ENCODE results near the gene RENBP.

RENBP gene

DNA sequence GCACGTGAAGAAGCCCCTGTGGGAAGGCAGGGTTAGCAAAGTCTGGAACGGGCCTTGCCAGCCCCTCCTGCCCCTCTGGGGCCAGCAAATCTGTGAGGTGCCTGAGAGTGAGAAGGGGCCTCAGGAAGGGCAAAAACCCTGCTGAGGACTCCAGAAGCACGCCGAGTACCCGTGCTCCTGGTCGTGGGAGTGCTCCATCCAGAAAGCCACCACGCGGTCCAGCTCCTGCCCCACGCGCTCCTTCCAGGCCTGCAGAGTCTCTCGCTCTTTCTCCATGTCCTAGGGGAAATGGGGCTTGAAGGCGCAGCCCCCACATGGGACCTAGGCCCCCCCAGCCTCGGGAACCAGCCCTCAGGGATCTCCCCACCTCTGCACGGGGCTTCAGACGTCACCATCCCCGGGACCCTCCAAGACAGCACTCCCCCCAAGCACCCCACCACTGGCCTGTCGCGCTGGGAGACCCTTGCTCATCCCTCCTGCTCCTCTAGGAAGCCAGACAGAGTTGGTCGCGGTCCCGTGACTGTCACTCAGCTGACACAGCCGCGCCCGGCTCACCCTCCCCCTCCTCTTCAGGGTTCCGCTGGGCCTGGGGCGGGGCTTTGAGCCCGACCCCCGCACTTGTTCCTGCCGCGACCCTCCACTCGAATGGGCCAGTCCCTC, at the start of gene RENBP:
Gene RENBP, minus strand, starts transcription at position 504 of the 660 bp plus-strand sequence. Its CDS starts 33 bp downstream, at position 471.
- TF ChIP-seq, protein P1, sequence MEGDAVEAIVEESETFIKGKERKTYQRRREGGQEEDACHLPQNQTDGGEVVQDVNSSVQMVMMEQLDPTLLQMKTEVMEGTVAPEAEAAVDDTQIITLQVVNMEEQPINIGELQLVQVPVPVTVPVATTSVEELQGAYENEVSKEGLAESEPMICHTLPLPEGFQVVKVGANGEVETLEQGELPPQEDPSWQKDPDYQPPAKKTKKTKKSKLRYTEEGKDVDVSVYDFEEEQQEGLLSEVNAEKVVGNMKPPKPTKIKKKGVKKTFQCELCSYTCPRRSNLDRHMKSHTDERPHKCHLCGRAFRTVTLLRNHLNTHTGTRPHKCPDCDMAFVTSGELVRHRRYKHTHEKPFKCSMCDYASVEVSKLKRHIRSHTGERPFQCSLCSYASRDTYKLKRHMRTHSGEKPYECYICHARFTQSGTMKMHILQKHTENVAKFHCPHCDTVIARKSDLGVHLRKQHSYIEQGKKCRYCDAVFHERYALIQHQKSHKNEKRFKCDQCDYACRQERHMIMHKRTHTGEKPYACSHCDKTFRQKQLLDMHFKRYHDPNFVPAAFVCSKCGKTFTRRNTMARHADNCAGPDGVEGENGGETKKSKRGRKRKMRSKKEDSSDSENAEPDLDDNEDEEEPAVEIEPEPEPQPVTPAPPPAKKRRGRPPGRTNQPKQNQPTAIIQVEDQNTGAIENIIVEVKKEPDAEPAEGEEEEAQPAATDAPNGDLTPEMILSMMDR (conservative IDR thresholded peaks at IDR 0.05) = no peak
- peak within 1 kb of the TSS; percentile 61; the same call in 1 of the 2 replicates for H3K27ac ChIP-seq

DNA sequence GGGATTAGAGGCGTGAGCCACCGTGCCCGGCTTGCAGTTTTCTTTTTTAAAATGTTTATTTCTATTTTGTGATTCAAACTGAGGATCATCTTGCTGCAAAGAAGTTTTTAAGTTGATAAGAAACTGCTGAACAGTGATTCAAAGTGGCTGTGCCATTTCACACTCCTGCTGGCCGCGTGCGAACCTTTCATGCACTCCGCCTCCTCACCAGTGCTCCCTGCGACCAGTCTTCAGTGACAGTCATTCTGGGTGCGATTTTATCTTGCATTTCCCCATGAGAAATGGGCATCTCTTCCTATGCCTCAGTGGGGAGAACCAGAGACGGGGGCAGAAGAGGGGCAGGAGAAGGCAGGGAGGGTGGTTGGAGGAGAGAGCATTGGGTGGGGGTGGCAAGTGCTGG, 49.5 kb upstream of the RENBP start:
- TF ChIP-seq, protein P1 (conservative IDR thresholded peaks at IDR 0.05) = no peak
- no peak overlapping the region for H3K27ac ChIP-seq

DNA sequence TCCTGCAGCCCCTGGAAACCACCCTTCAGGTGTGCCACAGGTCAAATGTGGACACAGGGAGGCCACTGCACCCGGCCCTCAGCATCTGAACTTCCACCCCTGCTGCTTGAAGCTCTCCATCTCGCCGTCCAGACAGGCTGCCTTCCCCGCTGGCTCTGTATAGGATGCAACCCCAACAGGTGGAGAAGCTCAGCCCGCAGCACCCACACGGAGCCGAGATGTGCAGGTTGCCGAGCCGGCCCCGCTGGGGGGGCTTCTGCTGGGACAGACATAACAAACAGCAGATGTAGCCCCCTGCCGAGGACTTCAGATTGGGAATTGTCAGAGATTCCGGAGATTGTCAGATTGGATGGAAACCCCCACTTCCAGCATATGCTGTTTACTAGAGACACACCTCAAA, 48.6 kb upstream of the RENBP start:
- TF ChIP-seq, protein P1 (conservative IDR thresholded peaks at IDR 0.05) = no peak
- no peak overlapping the region for H3K27ac ChIP-seq

GRCh38 chrX:153992180-153992579, 47.7 kb upstream of the RENBP start:
- TF ChIP-seq, protein P1 (conservative IDR thresholded peaks at IDR 0.05) = no peak
- H3K27ac ChIP-seq = no peak overlapping the region

- TF ChIP-seq, protein P1 (conservative IDR thresholded peaks at IDR 0.05) = no peak
- H3K27ac ChIP-seq = no peak overlapping the region
Observed at GRCh38 chrX:153991013-153991580, 46.7 kb upstream of the RENBP start.

DNA sequence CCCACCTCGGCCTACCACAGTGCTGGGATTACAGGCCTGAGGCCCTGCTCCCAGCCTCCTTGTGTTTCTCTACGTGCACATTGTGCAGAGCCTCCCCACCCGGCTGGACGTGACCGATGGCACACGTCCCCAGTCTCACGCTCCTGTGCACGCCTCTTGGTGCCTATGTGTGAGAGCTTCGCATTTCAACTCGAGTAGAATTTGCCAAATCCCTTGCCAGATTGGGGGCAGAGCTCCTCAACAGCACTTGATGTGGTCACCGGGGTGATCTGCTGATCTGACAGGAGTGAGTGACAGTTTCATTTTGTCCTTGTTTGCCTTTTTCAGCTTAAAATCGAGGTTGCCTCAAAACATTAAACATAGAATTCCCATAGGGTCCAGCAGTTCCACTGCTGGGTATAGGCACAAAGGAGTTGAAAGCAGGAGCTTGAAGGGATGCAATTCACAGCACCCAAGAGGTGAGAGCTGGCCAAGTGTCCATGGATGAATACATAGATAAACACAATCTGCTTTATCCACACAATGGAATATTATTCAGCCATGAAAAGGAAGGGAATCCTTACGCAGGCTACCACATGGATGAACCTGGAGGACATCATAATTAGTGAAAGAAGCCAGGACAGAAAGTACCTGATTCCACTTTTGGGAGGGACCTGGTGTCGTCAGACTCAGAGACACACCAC, 45.7 kb upstream of the RENBP start:
- H3K27ac ChIP-seq = no peak overlapping the region
- TF ChIP-seq, protein P1 (conservative IDR thresholded peaks at IDR 0.05) = no peak

DNA sequence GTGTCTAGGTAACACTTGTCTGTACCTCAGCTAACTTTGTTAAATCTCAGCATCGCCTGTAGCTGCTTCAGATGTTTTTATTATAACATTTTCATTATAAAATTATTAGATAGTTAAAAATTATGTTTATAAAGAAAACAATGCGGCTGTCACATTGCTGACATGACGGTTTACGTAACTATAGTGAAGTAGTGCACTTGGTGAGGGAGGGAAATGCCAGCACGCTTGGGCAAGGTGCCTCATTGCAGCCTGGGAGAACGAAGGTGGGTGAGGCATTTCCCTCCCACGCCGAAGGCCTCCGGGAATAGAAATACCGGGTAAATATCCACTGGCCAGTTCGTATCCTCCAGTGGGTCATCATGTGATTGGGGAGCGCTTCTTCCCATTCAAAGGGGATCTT, 44.0 kb upstream of the RENBP start:
- no peak overlapping the region for H3K27ac ChIP-seq
- TF ChIP-seq, protein P1 (conservative IDR thresholded peaks at IDR 0.05) = no peak

Data from VCaP (cell line).